K562 (cell line): ENCODE data around the gene SCNN1B. TPM values are rescaled to one million over a fixed set of nuclear protein-coding genes. Genes with fewer than 3 reads are reported as not detected.

ENCODE experiments used
- ATAC-seq: fragments of 200-7000 bp; cut with Tn5 transposase; 3 replicates; pipeline ENCODE4 v1.9.1; 2020; ENCODE audit warnings: moderate library complexity
- BruUV-seq: library from RNA; stranded (reverse); fragments of 400-500 nt; replicated peaks from 2 replicates; lab custom pipeline; 2021; lab: Mats Ljungman, UMichigan
- CTCF ChIA-PET: fragments of 300-600 bp; formaldehyde crosslinking; extraction: SDS; loops from one replicate; lab custom pipeline; 2021; ENCODE audit warnings: low intra/inter-chr PET ratio; lab: Yijun Ruan, JAX
- POLR2A ChIA-PET: fragments of 300-600, 350-650 bp; sonication (Branson Sonifier 250); formaldehyde crosslinking; extraction: SDS; loops from one replicate; lab custom pipeline; 2021; ENCODE audit warnings: antibody characterized with exemption, inconsistent platforms; lab: Yijun Ruan, JAX
- DNase-seq, 4 experiments: peaks; one replicate each; pipeline versions ENCODE4 v3.0.0 to v3.0.0-alpha.2; 2011 to 2018; ENCODE audit warnings: low spot score in 3 of 4, mixed read lengths in 3 of 4; ENCODE audit errors: extremely low read depth in 1 of 4
- FAIRE-seq: peaks from 2 replicates; lab custom pipeline; 2011; peaks lifted over from hg19 to GRCh38; lab: Jason Lieb, UNC
- H2AFZ ChIP-seq: 2 replicates; pipeline ENCODE4 v1.6.0; 2011; ENCODE audit warnings: low read depth, low read length, control low read depth, inconsistent platforms
- H3K27ac ChIP-seq: fragments of 200-600 bp; 3 replicates; pipeline ENCODE4 v1.8.0; 2011; ENCODE audit warnings: low read depth, mild to moderate bottlenecking, control low read depth, inconsistent platforms, low read length, moderate library complexity, mixed read lengths; ENCODE audit errors: extremely low read depth
- H3K27me3 ChIP-seq, 2 experiments: fragments of 300-600 bp in 1 of 2; 2 replicates in 1 of 2; 3 replicates in 1 of 2; pipeline versions ENCODE4 v1.6.0 to v1.8.0; 2011; ENCODE audit warnings: inconsistent platforms in 2 of 2, low read length in 2 of 2, mild to moderate bottlenecking in 1 of 2, mixed read lengths in 1 of 2, moderate library complexity in 1 of 2; ENCODE audit not compliant: control insufficient read depth in 2 of 2, insufficient read depth in 2 of 2
- H3K36me3 ChIP-seq: fragments of 300-600 bp; 3 replicates; pipeline ENCODE4 v1.8.0; 2011; ENCODE audit warnings: mild to moderate bottlenecking, low read length, inconsistent platforms; ENCODE audit not compliant: control insufficient read depth, insufficient read depth
- H3K4me1 ChIP-seq, 2 experiments: fragments of 200-600 bp in 1 of 2; replicated peaks in 1 of 2; 2 replicates in 1 of 2; 3 replicates in 1 of 2; pipeline versions ENCODE4 v1.5.1 to v1.8.0; 2011; ENCODE audit warnings: inconsistent platforms in 2 of 2, low read length in 2 of 2, mild to moderate bottlenecking in 1 of 2, mixed read lengths in 1 of 2, moderate library complexity in 1 of 2; ENCODE audit not compliant: control insufficient read depth in 2 of 2, insufficient read depth in 2 of 2
- H3K4me2 ChIP-seq: 2 replicates; pipeline ENCODE4 v1.6.1; 2011; ENCODE audit warnings: low read length, control low read depth, inconsistent platforms, mixed read lengths; ENCODE audit not compliant: insufficient read depth
- H3K4me3 ChIP-seq: fragments of 200-600 bp; sonication (generic), shearing (Covaris generic); 2 replicates; pipeline ENCODE4 v1.5.1; 2016; ENCODE audit warnings: control low read depth, inconsistent platforms
- H3K79me2 ChIP-seq: fragments of 200-600 bp; 3 replicates; pipeline ENCODE4 v1.8.0; 2011; ENCODE audit warnings: low read length, inconsistent platforms; ENCODE audit not compliant: control insufficient read depth, insufficient read depth
- H3K9ac ChIP-seq, 2 experiments: 2 replicates each; pipeline versions ENCODE4 v1.6.0 to v1.6.1; 2011; ENCODE audit warnings: low read depth in 2 of 2, low read length in 2 of 2, control low read depth in 1 of 2, inconsistent platforms in 1 of 2, mild to moderate bottlenecking in 1 of 2, mixed read lengths in 1 of 2; ENCODE audit not compliant: insufficient read depth in 1 of 2
- H3K9me1 ChIP-seq: one replicate; pipeline ENCODE4 v1.6.0; 2011; ENCODE audit warnings: inconsistent platforms, mild to moderate bottlenecking, low read length, moderate library complexity; ENCODE audit not compliant: control insufficient read depth, insufficient read depth
- H3K9me3 ChIP-seq: replicated peaks from 2 replicates; pipeline ENCODE4 v1.5.1; 2011; ENCODE audit warnings: low read depth, low read length, inconsistent platforms; ENCODE audit not compliant: control insufficient read depth, insufficient read depth
- H4K20me1 ChIP-seq: replicated peaks from 2 replicates; pipeline ENCODE4 v1.6.1; 2011; ENCODE audit warnings: low read length, inconsistent platforms, mixed read lengths; ENCODE audit not compliant: control insufficient read depth, insufficient read depth
- ARID2 ChIP-seq: fragments of 450-650 bp; IDR thresholded peaks from 2 replicates; pipeline ENCODE4 v1.6.1; 2017; ENCODE audit warnings: antibody characterized with exemption, mild to moderate bottlenecking
- CHD1 ChIP-seq: fragments of 200-600 bp; sonication (generic); IDR thresholded peaks from one replicate; pipeline ENCODE4 v1.6.1; 2012; ENCODE audit warnings: mild to moderate bottlenecking, moderate library complexity, low read length, inconsistent platforms
- E2F4 ChIP-seq: sonication (generic); formaldehyde crosslinking; IDR thresholded peaks from 2 replicates; pipeline ENCODE4 v1.8.0; 2022; ENCODE audit warnings: mild to moderate bottlenecking, low read depth, missing genetic modification reagents
- ELF1 ChIP-seq: fragments of 200-800 bp; sonication (Bioruptor generic); IDR thresholded peaks from 2 replicates; pipeline ENCODE4 v1.6.1; 2016; ENCODE audit warnings: missing genetic modification characterization, missing compliant biosample characterization
- GTF3C2 ChIP-seq: IDR thresholded peaks from 3 replicates; pipeline ENCODE4 v1.6.1; 2011; ENCODE audit warnings: borderline replicate concordance, mild to moderate bottlenecking, moderate library complexity; ENCODE audit not compliant: insufficient read length; ENCODE audit errors: extremely low read depth
- HIVEP1 ChIP-seq: fragments of 250-450 bp; sonication (Bioruptor Pico); IDR thresholded peaks from 2 replicates; pipeline ENCODE4 v1.4.0; 2020; ENCODE audit warnings: mild to moderate bottlenecking
- KAT7 ChIP-seq: sonication (generic); formaldehyde crosslinking; IDR thresholded peaks from 2 replicates; pipeline ENCODE4 v1.8.0; 2022; ENCODE audit warnings: missing genetic modification reagents, mild to moderate bottlenecking, borderline replicate concordance
- NELFE ChIP-seq: IDR thresholded peaks from 2 replicates; pipeline ENCODE4 v1.6.1; 2011; ENCODE audit warnings: mild to moderate bottlenecking; ENCODE audit not compliant: insufficient read depth, insufficient read length
- NR1H2 ChIP-seq: sonication (generic); formaldehyde crosslinking; IDR thresholded peaks from 2 replicates; pipeline ENCODE4 v1.4.0; 2020; ENCODE audit warnings: mild to moderate bottlenecking, missing genetic modification reagents
- OTX1 ChIP-seq: fragments of 450-650 bp; formaldehyde crosslinking; IDR thresholded peaks from 2 replicates; pipeline ENCODE4 v1.4.0; 2022; ENCODE audit warnings: mild to moderate bottlenecking
- PHB ChIP-seq: fragments of 250-450 bp; sonication (Bioruptor Pico); IDR thresholded peaks from 2 replicates; pipeline ENCODE4 v1.5.0; 2021
- POU5F1 ChIP-seq: fragments of 150-350 bp; IDR thresholded peaks from 2 replicates; pipeline ENCODE4 v1.6.1; 2014; ENCODE audit warnings: borderline replicate concordance, low read length, low read depth, mild to moderate bottlenecking; ENCODE audit not compliant: partially characterized antibody
- TCFL5 ChIP-seq: fragments of 250-450 bp; sonication (Bioruptor Pico); conservative IDR thresholded peaks from 2 replicates; pipeline ENCODE4 v1.6.1; 2021; ENCODE audit warnings: mild to moderate bottlenecking, moderate library complexity, matching md5 sums
- XRCC5 ChIP-seq: fragments of 200-400 bp; formaldehyde crosslinking; IDR thresholded peaks from 2 replicates; pipeline ENCODE4 v1.6.1; 2017; ENCODE audit warnings: low read depth, mild to moderate bottlenecking, low read length
- ZBTB17 ChIP-seq: fragments of 450-650 bp; formaldehyde crosslinking; IDR thresholded peaks from 2 replicates; pipeline ENCODE4 v1.4.0; 2020; ENCODE audit warnings: mild to moderate bottlenecking
- WGBS: fragments of 100-300 bp; shearing (Covaris generic); methylation state at CpG from one replicate; pipeline ENCODE4 v1.1.6; 2016; ENCODE audit warnings: low coverage, mixed read lengths; ENCODE audit not compliant: insufficient coverage; ENCODE audit errors: missing lambda C conversion rate; 5-methylcytosine and 5-hydroxymethylcytosine counted together
- in situ Hi-C: fragments of 300-500 bp; cut with MboI; formaldehyde crosslinking; loops from 4 replicates; pipeline ENCODE4 v1.15.0; 2018; ENCODE audit warnings: inconsistent platforms, mixed read lengths
- intact Hi-C: fragments of 100-400 bp; cut with micrococcal nuclease; formaldehyde crosslinking; loops from 2 replicates; pipeline ENCODE4 v1.14.2; 2022
- polyA plus RNA-seq, 8 experiments: library from polyadenylated mRNA; depleted of rRNA in 4 of 8; stranded (reverse) in 5 of 8; unstranded in 3 of 8; fragments of >200 nt; fragmentation: Nextera tagmentation in 2 of 8; fragmentation: Illumina TruSeq in 1 of 8; extraction: Ambion mirVana in 2 of 8; extraction: Trizol in 1 of 8; gene quantifications; 2 replicates each; pipeline versions ENCODE4 v1.2.1 to v1.2.3, GENCODE V29; 2011 to 2014; ENCODE audit warnings: inconsistent platforms in 1 of 8, missing spikeins in 1 of 8
- total RNA-seq, 7 experiments: library from RNA; depleted of rRNA in 6 of 7; stranded (reverse); fragments of >200 nt in 6 of 7; fragmentation: Illumina TruSeq in 2 of 7; extraction: Trizol in 2 of 7; gene quantifications; 2 replicates each; pipeline versions ENCODE4 v1.2.1 to v1.2.3, GENCODE V29; 2011 to 2021; ENCODE audit warnings: low replicate concordance in 1 of 7

Gene SCNN1B
- total and polyA plus RNA-seq, 9 of the 15 experiments (the other 6 are each of a cell fraction or from before 2014, with no cell fraction given) = not detected

DNA sequence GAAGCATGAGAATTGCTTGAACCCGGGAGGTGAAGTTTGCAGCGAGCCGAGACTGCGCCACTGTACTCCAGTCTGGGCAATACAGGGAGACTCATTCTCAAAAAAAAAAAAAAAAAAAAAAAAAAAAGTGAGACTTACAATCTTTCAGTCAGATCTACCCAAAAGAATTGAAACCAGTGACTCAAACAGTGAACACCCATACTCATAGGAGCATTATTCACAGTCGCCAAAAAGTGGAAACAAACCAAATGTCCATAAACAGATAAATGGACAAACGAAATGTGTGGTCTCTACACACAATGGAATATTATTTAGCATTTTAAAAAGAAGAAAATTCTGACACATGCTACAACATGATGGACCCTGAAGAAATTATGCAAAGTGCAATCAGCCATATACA lies 9.1 kb upstream of the SCNN1B start:
- no peak overlapping the region for H3K4me3 ChIP-seq
- CTCF ChIA-PET = no interaction called here
- no peaks in the 10 kb centered on the region for H4K20me1 ChIP-seq
- POLR2A ChIA-PET = interaction anchor here (0.7 kb wide), 1 partner anchor 1607 kb away, joined by 3 read pairs; no protein-coding TSS in a partner anchor
- in situ Hi-C loops = no loop called here
- no peak overlapping the region for H3K4me2 ChIP-seq
- no peaks in the 10 kb centered on the region for H3K9me1 ChIP-seq
- no TSS peak for BruUV-seq
- no peaks in the 10 kb centered on the region for H3K9me3 ChIP-seq
- no peaks in the 10 kb centered on the region for H3K4me1 ChIP-seq
- FAIRE-seq = no peak
- H2AFZ ChIP-seq = no peak overlapping the region
- DNase-seq = no peak
- no peak for TF ChIP-seq TCFL5 (CRISPR knock-in tag)
- TF ChIP-seq POU5F1 = no peak
- TF ChIP-seq HIVEP1 = no peak
- TF ChIP-seq ELF1 (tag) = no peak
- TF ChIP-seq PHB (CRISPR knock-in tag) = no peak
- TF ChIP-seq GTF3C2 = no peak
- no peak for TF ChIP-seq KAT7
- TF ChIP-seq ZBTB17 (CRISPR knock-in tag) = no peak
- no peak for TF ChIP-seq NELFE
- TF ChIP-seq CHD1 = no peak
- TF ChIP-seq E2F4 (CRISPR knock-in tag) = no peak
- TF ChIP-seq ARID2 = no peak
- TF ChIP-seq OTX1 (CRISPR knock-in tag) = no peak
- TF ChIP-seq XRCC5 = no peak
- TF ChIP-seq NR1H2 (CRISPR knock-in tag) = no peak
- H3K27me3 ChIP-seq = peaks cover 4 to 9% of the 10 kb centered on the region in 2 experiments; a peak in 4 of 5 replicates
- H3K79me2 ChIP-seq = no peaks in the 10 kb centered on the region
- no peak overlapping the region for H3K9ac ChIP-seq
- intact Hi-C loops = no loop called here
- no peaks in the 10 kb centered on the region for H3K36me3 ChIP-seq
- H3K27ac ChIP-seq = no peak overlapping the region
- ATAC-seq = no peak
- 16% methylated on average over 6 of the region's 6 CpGs for WGBS
